ENCODE results near the gene IL6ST. TPM values are rescaled to one million over a fixed set of nuclear protein-coding genes. Genes with fewer than 3 reads are reported as not detected.

The IL6ST gene
- total and polyA plus RNA-seq, 4 donors = 51.3 to 438 (median 109) TPM

DNA sequence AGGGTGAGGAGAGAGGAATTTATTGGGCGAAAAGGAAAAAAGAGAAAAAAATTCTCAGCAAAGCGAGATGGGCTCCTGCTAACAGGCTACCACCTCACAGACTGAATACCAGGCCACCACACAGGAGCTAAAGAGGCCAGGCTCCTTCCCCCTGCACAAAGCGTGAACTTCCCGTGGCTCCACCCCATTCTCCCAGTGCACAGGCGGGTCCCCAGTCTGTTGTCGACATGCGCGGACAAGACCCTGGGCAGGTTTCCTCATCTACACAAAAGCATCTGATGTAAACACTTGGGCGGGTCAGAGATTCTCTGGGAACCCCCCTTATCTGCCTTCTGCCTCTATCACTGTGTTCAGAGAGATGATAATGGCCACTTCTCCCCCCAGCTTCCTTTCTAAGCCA, 109.4 kb downstream of the IL6ST start:
- H3K27ac ChIP-seq (ENCODE audit: low read depth in 1 of 2, low read length in 2 of 2) = no peak overlapping the region
- no peak overlapping the region for H3K4me3 ChIP-seq (ENCODE audit: low read depth in 1 of 3, low read length in 3 of 3)

More for the DNA sequence above, 109.4 kb downstream of the IL6ST start:
- H3K4me1 ChIP-seq (ENCODE audit: control insufficient read depth in 4 of 4, insufficient read depth in 4 of 4, low read length in 3 of 4) = no peaks in the 10 kb centered on the region
- 90% methylated on average over 9 of the region's 9 CpGs for WGBS
- H3K9me3 ChIP-seq (ENCODE audit: control insufficient read depth in 4 of 4, low read length in 3 of 4) = no peaks in the 10 kb centered on the region
- TF ChIP-seq HNF4G (IDR thresholded peaks at IDR 0.05) (no peak), YY1 (IDR thresholded peaks at IDR 0.05) (no peak), GABPA (IDR thresholded peaks at IDR 0.05 in 1 of 2, conservative IDR thresholded peaks at IDR 0.05 in 1 of 2) (no peak), RXRA (IDR thresholded peaks at IDR 0.05) (no peak)
- TF ChIP-seq, protein P1, sequence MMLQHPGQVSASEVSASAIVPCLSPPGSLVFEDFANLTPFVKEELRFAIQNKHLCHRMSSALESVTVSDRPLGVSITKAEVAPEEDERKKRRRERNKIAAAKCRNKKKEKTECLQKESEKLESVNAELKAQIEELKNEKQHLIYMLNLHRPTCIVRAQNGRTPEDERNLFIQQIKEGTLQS (IDR thresholded peaks at IDR 0.05) = no peak
- H3K27me3 ChIP-seq (ENCODE audit: control insufficient read depth in 4 of 4, insufficient read depth in 4 of 4, low read length in 3 of 4) = no peaks in the 10 kb centered on the region
- no peaks in the 10 kb centered on the region for H3K36me3 ChIP-seq (ENCODE audit: control insufficient read depth in 4 of 4, insufficient read depth in 3 of 4, low read depth in 1 of 4, low read length in 3 of 4)
- H3K9ac ChIP-seq (ENCODE audit: low read depth in 1 of 2, low read length in 2 of 2) = no peak overlapping the region
- no peak for DNase-seq (ENCODE audit: low spot score)

Small RNAs within 50 kb of the gene (small RNA-seq; reads per million reads assigned to genes)
- not detected for gene AC016596.1
- not detected for gene RF01210

Other genes with a start within 250 kb of the IL6ST start
- gene IL31RA, start 143.6 kb downstream of the IL6ST start, total RNA-seq = not detected
- not detected for gene IL31RA, start 143.6 kb downstream of the IL6ST start, polyA plus RNA-seq
- 1 to 10 TPM in 1 of 2 donors, under 1 TPM in 1; 0.37 to 1.0 TPM for gene ANKRD55, start 238.4 kb upstream of the IL6ST start, total RNA-seq
- 1 to 10 TPM; 1.7 to 1.9 TPM for gene ANKRD55, start 238.4 kb upstream of the IL6ST start, polyA plus RNA-seq

Data from liver (tissue), 10 donors.